Measurements from ENCODE around the gene CYB5D1. TPM values are rescaled to one million over a fixed set of nuclear protein-coding genes. Genes with fewer than 3 reads are reported as not detected.

The CYB5D1 gene
- total and polyA plus RNA-seq, 2 of the 8 experiments (the other 6 are each of a cell fraction or from before 2014, with no cell fraction given): 11.0 to 18.0 TPM

- H3K9me3 ChIP-seq (ENCODE audit: insufficient read depth in 2 of 2, low read depth in 1 of 2, low read length in 1 of 2): no peaks in the 10 kb centered on the region
- no peak overlapping the region for H2BK12ac ChIP-seq (ENCODE audit: low read depth, low read length)
- no peak overlapping the region for H3K23ac ChIP-seq (ENCODE audit: insufficient read length)
- no peak overlapping the region for H3K27ac ChIP-seq (ENCODE audit: low read depth, low read length)
- 89% methylated on average over 3 of the region's 3 CpGs; no CpG with 5 or more reads in 1 of the 2 experiments for WGBS, 2 experiments (ENCODE audit: extremely low coverage in 1 of 2, insufficient coverage in 1 of 2, insufficient read length in 1 of 2, insufficient replicate concordance in 2 of 2, low coverage in 1 of 2, low lambda C conversion rate in 2 of 2, missing lambda C conversion rate in 1 of 2)
- peaks cover 3 to 10% (median 5%) of the 10 kb centered on the region in 4 experiments; a peak in 5 of 8 replicates for H3K36me3 ChIP-seq (ENCODE audit: control insufficient read depth in 2 of 4, insufficient read depth in 4 of 4, low read length in 3 of 4)
- H2BK20ac ChIP-seq (ENCODE audit: low read length): no peak overlapping the region
- H4K20me1 ChIP-seq (replicated peaks in 1 of 2; ENCODE audit: control insufficient read depth in 1 of 2, insufficient read depth in 2 of 2, low read length in 2 of 2): no peaks in the 10 kb centered on the region
- no peak for TF ChIP-seq POLR2AphosphoS5 (IDR thresholded peaks at IDR 0.05; ENCODE audit: low read depth, low read length)
- no peak for TF ChIP-seq SIRT6 (IDR thresholded peaks at IDR 0.05; ENCODE audit: low read length)
- TF ChIP-seq POLR2A (IDR thresholded peaks at IDR 0.05; ENCODE audit: control extremely low read depth in 1 of 2, low read depth in 2 of 2, low read length in 2 of 2): no peak
- TF ChIP-seq GTF2F1 (IDR thresholded peaks at IDR 0.05; ENCODE audit: borderline replicate concordance, low read depth, low read length): no peak
- no peak for TF ChIP-seq CHD1 (IDR thresholded peaks at IDR 0.05; ENCODE audit: low read depth, low read length)
- TF ChIP-seq SP2 (IDR thresholded peaks at IDR 0.05; ENCODE audit: low read length): no peak
- no peak for TF ChIP-seq SRF (IDR thresholded peaks at IDR 0.05; ENCODE audit: low read depth, low read length)
- TF ChIP-seq CREB1 (IDR thresholded peaks at IDR 0.05): no peak
- TF ChIP-seq USF2 (IDR thresholded peaks at IDR 0.05; ENCODE audit: low read length): no peak
- no peak for TF ChIP-seq ATF3 (IDR thresholded peaks at IDR 0.05; ENCODE audit: insufficient read depth, low read depth, low read length)
- no peaks in the 10 kb centered on the region for H3K79me1 ChIP-seq (ENCODE audit: low read depth, low read length)
- H3K4me1 ChIP-seq (replicated peaks in 1 of 4; ENCODE audit: control insufficient read depth in 3 of 4, insufficient read depth in 4 of 4, low read length in 3 of 4): peaks cover 0 to 10% (median 4%) of the 10 kb centered on the region in 4 experiments; a peak in 5 of 7 replicates
- H4K8ac ChIP-seq (ENCODE audit: extremely low read depth, insufficient read depth, low read length): no peak overlapping the region
- H3K4ac ChIP-seq (replicated peaks; ENCODE audit: insufficient read length, low read depth, low read length): no peak overlapping the region
- H3K56ac ChIP-seq (replicated peaks; ENCODE audit: insufficient read length, low read depth, low read length): no peak overlapping the region
- H3K18ac ChIP-seq (ENCODE audit: extremely low read depth, low read length): no peak overlapping the region
- CTCF ChIA-PET (ENCODE audit: partially characterized antibody): interaction anchor here (0.6 to 1.3 kb wide), 6 partner anchors 12 to 240 kb away, joined by 3 to 5 read pairs (median 3); no protein-coding TSS in a partner anchor
- H2BK5ac ChIP-seq (ENCODE audit: low read depth, low read length): no peak overlapping the region
- POLR2A ChIA-PET (ENCODE audit: partially characterized antibody): interaction anchor here (1.0 to 1.3 kb wide), 2 partner anchors 25 to 196 kb away, joined by 4 read pairs; partner anchors contain the start of gene NAA38
- no peak overlapping the region for H2BK15ac ChIP-seq (ENCODE audit: low read length)
- FAIRE-seq (no peak), DNase-seq (ENCODE audit: low read depth in 1 of 2, low spot score in 2 of 2) (no peak)
- no peaks in the 10 kb centered on the region for H3K79me2 ChIP-seq (ENCODE audit: control insufficient read depth in 1 of 2, insufficient read depth in 2 of 2, low read length in 2 of 2)
- H2BK120ac ChIP-seq (replicated peaks; ENCODE audit: low read depth, low read length): no peak overlapping the region
- peaks cover 0 to 10% (median 3%) of the 10 kb centered on the region in 4 experiments; a peak in 3 of 7 replicates for H3K27me3 ChIP-seq (replicated peaks in 1 of 4; ENCODE audit: control insufficient read depth in 3 of 4, extremely low read depth in 1 of 4, insufficient read depth in 3 of 4, low read length in 3 of 4)
- no peak overlapping the region for H3K4me3 ChIP-seq (ENCODE audit: extremely low read depth in 1 of 4, insufficient read depth in 2 of 4, low read depth in 3 of 4, low read length in 4 of 4)
- H4K5ac ChIP-seq (ENCODE audit: insufficient read length, low read depth, low read length): no peak overlapping the region
- no peak overlapping the region for H3K4me2 ChIP-seq (ENCODE audit: insufficient read depth in 1 of 2, low read depth in 2 of 2, low read length in 2 of 2)
- peaks cover 18% of the 10 kb centered on the region; the same call in 1 of the 2 replicates for H3K23me2 ChIP-seq (ENCODE audit: low read depth, low read length)
- no peak overlapping the region for H3K14ac ChIP-seq (ENCODE audit: insufficient read length)
- no peak overlapping the region for H4K91ac ChIP-seq (replicated peaks; ENCODE audit: insufficient read length, low read length)
- no peak overlapping the region for H3K9ac ChIP-seq (replicated peaks in 1 of 4; ENCODE audit: extremely low read depth in 1 of 4, low read depth in 3 of 4, low read length in 3 of 4)
- H2AFZ ChIP-seq (ENCODE audit: low read length): no peak overlapping the region
- no peak overlapping the region for H2AK5ac ChIP-seq (ENCODE audit: low read depth, low read length)
These were observed 24.8 kb downstream of the CYB5D1 start for GRCh38 chr17:7882629-7883028.

All from H1 (cell line).